WTC11 (cell line): ENCODE data around the gene STX8. TPM values are rescaled to one million over a fixed set of nuclear protein-coding genes. Genes with fewer than 3 reads are reported as not detected.

Experiments used
- ATAC-seq: fragments of 200-7000 bp; cut with Tn5 transposase; 2 replicates; pipeline ENCODE4 v1.10.0; 2021; ENCODE audit warnings: mild to moderate bottlenecking, moderate library complexity
- Bru-seq: library from RNA; stranded (reverse); fragments of 400-500 nt; gene quantifications from one replicate; lab custom pipeline; 2021; lab: Mats Ljungman, UMichigan
- CTCF ChIA-PET: fragments of 300-600 bp; sonication (Branson Sonifier 250); formaldehyde crosslinking; loops from one replicate; lab custom pipeline; 2021; ENCODE audit warnings: antibody characterized with exemption; lab: Charles Lee
- POLR2A ChIA-PET: fragments of 350-600 bp; sonication (Branson Sonifier 250); formaldehyde crosslinking; loops from one replicate; lab custom pipeline; 2021; ENCODE audit warnings: antibody characterized with exemption; lab: Charles Lee
- DNase-seq: peaks from one replicate; pipeline ENCODE4 v3.0.0; 2021; ENCODE audit warnings: low spot score
- H3K27ac Mint-ChIP-seq: 2 replicates; pipeline ENCODE4 v1.8.0; 2021; ENCODE audit warnings: mixed read lengths
- H3K27me3 Mint-ChIP-seq: 2 replicates; pipeline ENCODE4 v1.8.0; 2021; ENCODE audit warnings: low read depth, mild to moderate bottlenecking, moderate library complexity, mixed read lengths
- H3K36me3 Mint-ChIP-seq: 2 replicates; pipeline ENCODE4 v1.8.0; 2021; ENCODE audit warnings: mixed read lengths
- H3K4me1 Mint-ChIP-seq: 2 replicates; pipeline ENCODE4 v1.8.0; 2022; ENCODE audit warnings: mixed read lengths
- H3K4me3 Mint-ChIP-seq: 2 replicates; pipeline ENCODE4 v1.8.0; 2021; ENCODE audit warnings: mild to moderate bottlenecking, moderate library complexity, mixed read lengths
- H3K9me3 Mint-ChIP-seq: 2 replicates; pipeline ENCODE4 v1.8.0; 2021; ENCODE audit warnings: mixed read lengths
- ATF1 ChIP-seq: sonication (generic); formaldehyde crosslinking; IDR thresholded peaks from 2 replicates; pipeline ENCODE4 v1.8.1; 2023; ENCODE audit warnings: mild to moderate bottlenecking, moderate library complexity, missing genetic modification reagents
- CBFB ChIP-seq: sonication (generic); formaldehyde crosslinking; IDR thresholded peaks from 2 replicates; pipeline ENCODE4 v1.8.1; 2022; ENCODE audit warnings: mild to moderate bottlenecking, low read depth, missing genetic modification reagents
- EMX1 ChIP-seq: fragments of 250-450 bp; sonication (Bioruptor Pico); IDR thresholded peaks from 2 replicates; pipeline ENCODE4 v1.8.0; 2021; ENCODE audit warnings: mild to moderate bottlenecking
- GABPB1 ChIP-seq: sonication (generic); formaldehyde crosslinking; IDR thresholded peaks from 2 replicates; pipeline ENCODE4 v1.8.1; 2023; ENCODE audit warnings: mild to moderate bottlenecking, missing genetic modification reagents
- GTF2I ChIP-seq: fragments of 250-450 bp; sonication (Bioruptor Pico); conservative IDR thresholded peaks from 2 replicates; pipeline ENCODE4 v1.4.0; 2021; ENCODE audit warnings: mild to moderate bottlenecking
- MXD4 ChIP-seq: fragments of 250-450 bp; sonication (Bioruptor Pico); IDR thresholded peaks from 2 replicates; pipeline ENCODE4 v1.8.0; 2021; ENCODE audit warnings: mild to moderate bottlenecking, moderate library complexity, borderline replicate concordance
- NFATC4 ChIP-seq: fragments of 250-450 bp; sonication (Bioruptor Pico); IDR thresholded peaks from 2 replicates; pipeline ENCODE4 v1.9.0; 2021; ENCODE audit warnings: mild to moderate bottlenecking
- NR1H2 ChIP-seq: sonication (generic); formaldehyde crosslinking; IDR thresholded peaks from 2 replicates; pipeline ENCODE4 v1.9.0; 2021; ENCODE audit warnings: mild to moderate bottlenecking, moderate library complexity, missing genetic modification reagents
- RORB ChIP-seq: fragments of 250-450 bp; sonication (Bioruptor Pico); IDR thresholded peaks from 2 replicates; pipeline ENCODE4 v1.9.0; 2021; ENCODE audit warnings: mild to moderate bottlenecking
- SOX15 ChIP-seq: fragments of 250-450 bp; sonication (Bioruptor Pico); IDR thresholded peaks from 2 replicates; pipeline ENCODE4 v1.9.0; 2021; ENCODE audit warnings: mild to moderate bottlenecking
- SP1 ChIP-seq: sonication (generic); formaldehyde crosslinking; conservative IDR thresholded peaks from 2 replicates; pipeline ENCODE4 v1.8.1; 2022; ENCODE audit warnings: missing genetic modification reagents
- ZBTB21 ChIP-seq: sonication (generic); formaldehyde crosslinking; IDR thresholded peaks from 2 replicates; pipeline ENCODE4 v1.8.1; 2023; ENCODE audit warnings: mild to moderate bottlenecking, missing genetic modification reagents, borderline replicate concordance
- ZNF396 ChIP-seq: fragments of 250-450 bp; sonication (Bioruptor Pico); IDR thresholded peaks from 2 replicates; pipeline ENCODE4 v1.8.0; 2021; ENCODE audit warnings: mild to moderate bottlenecking, moderate library complexity, borderline replicate concordance
- long read RNA-seq, 3 experiments: library from RNA in 1 of 3; library from capped mRNA in 1 of 3; library from polyadenylated mRNA in 1 of 3; unstranded in 2 of 3; stranded (forward) in 1 of 3; transcript quantifications; one replicate each; pipeline ENCODE4 v2.0.0, GENCODE V29; 2021
- total RNA-seq: library from RNA; stranded (reverse); gene quantifications from 3 replicates; pipeline ENCODE4 v1.2.3, GENCODE V29; 2021
- TF ChIP-seq, protein P1 (sequence below): sonication (generic); formaldehyde crosslinking; IDR thresholded peaks from 2 replicates; pipeline ENCODE4 v1.8.0; 2022; ENCODE audit warnings: mild to moderate bottlenecking, missing genetic modification reagents
- TF ChIP-seq, protein P2 (sequence below): sonication (generic); formaldehyde crosslinking; IDR thresholded peaks from 2 replicates; pipeline ENCODE4 v1.8.1; 2023; ENCODE audit warnings: mild to moderate bottlenecking, missing genetic modification reagents
- TF ChIP-seq, protein P3 (sequence below): sonication (generic); formaldehyde crosslinking; IDR thresholded peaks from 2 replicates; pipeline ENCODE4 v1.8.1; 2023; ENCODE audit warnings: mild to moderate bottlenecking, missing genetic modification reagents, moderate library complexity
- TF ChIP-seq, protein P4 (sequence below): sonication (generic); formaldehyde crosslinking; IDR thresholded peaks from 2 replicates; pipeline ENCODE4 v1.8.0; 2023; ENCODE audit warnings: mild to moderate bottlenecking, missing genetic modification reagents
- TF ChIP-seq, protein P5 (sequence below): fragments of 250-450 bp; sonication (Bioruptor Pico); IDR thresholded peaks from 2 replicates; pipeline ENCODE4 v1.9.0; 2021; ENCODE audit warnings: moderate library complexity, mild to moderate bottlenecking, inconsistent platforms, borderline replicate concordance
- TF ChIP-seq, protein P6 (sequence below): sonication (generic); formaldehyde crosslinking; IDR thresholded peaks from 2 replicates; pipeline ENCODE4 v1.8.0; 2022; ENCODE audit warnings: mild to moderate bottlenecking, missing genetic modification reagents
- TF ChIP-seq, protein P7 (sequence below): fragments of 250-450 bp; sonication (Bioruptor Pico); IDR thresholded peaks from 2 replicates; pipeline ENCODE4 v1.9.0; 2021; ENCODE audit warnings: mild to moderate bottlenecking
- TF ChIP-seq, protein P8 (sequence below): sonication (generic); formaldehyde crosslinking; conservative IDR thresholded peaks from 2 replicates; pipeline ENCODE4 v1.8.1; 2022; ENCODE audit warnings: mild to moderate bottlenecking, missing genetic modification reagents
- TF ChIP-seq, protein P9 (sequence below): sonication (generic); formaldehyde crosslinking; IDR thresholded peaks from 2 replicates; pipeline ENCODE4 v1.8.0; 2022; ENCODE audit warnings: mild to moderate bottlenecking, missing genetic modification reagents

The STX8 gene, protein sequence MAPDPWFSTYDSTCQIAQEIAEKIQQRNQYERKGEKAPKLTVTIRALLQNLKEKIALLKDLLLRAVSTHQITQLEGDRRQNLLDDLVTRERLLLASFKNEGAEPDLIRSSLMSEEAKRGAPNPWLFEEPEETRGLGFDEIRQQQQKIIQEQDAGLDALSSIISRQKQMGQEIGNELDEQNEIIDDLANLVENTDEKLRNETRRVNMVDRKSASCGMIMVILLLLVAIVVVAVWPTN
- total RNA-seq (39.9 to 55.6 TPM (median 52.8 TPM) in 3 replicates), Bru-seq, nascent RNA (percentile 54 among the genes with signal in this experiment)
- long read RNA-seq, experiment 1, transcript STX8-201 (8 exons, 1,246 nt), result major isoform, 57 of 70 reads
- long read RNA-seq, experiment 1, partial matches to known transcripts, result 8 of 70 reads
- long read RNA-seq, experiment 1, other reads (novel, unspliced or antisense), result 4 of 70 reads
- long read RNA-seq, experiment 2, transcript STX8-201 (8 exons, 1,246 nt), result major isoform, 13 of 41 reads
- long read RNA-seq, experiment 2, partial matches to known transcripts, result 20 of 41 reads
- long read RNA-seq, experiment 2, other reads (novel, unspliced or antisense), result 7 of 41 reads
- long read RNA-seq, experiment 3, transcript STX8-201 (8 exons, 1,246 nt), result major isoform, 49 of 52 reads
- long read RNA-seq, experiment 3, partial matches to known transcripts, result 2 of 52 reads
- long read RNA-seq, experiment 3, other reads (novel, unspliced or antisense), result 1 of 52 reads

DNA sequence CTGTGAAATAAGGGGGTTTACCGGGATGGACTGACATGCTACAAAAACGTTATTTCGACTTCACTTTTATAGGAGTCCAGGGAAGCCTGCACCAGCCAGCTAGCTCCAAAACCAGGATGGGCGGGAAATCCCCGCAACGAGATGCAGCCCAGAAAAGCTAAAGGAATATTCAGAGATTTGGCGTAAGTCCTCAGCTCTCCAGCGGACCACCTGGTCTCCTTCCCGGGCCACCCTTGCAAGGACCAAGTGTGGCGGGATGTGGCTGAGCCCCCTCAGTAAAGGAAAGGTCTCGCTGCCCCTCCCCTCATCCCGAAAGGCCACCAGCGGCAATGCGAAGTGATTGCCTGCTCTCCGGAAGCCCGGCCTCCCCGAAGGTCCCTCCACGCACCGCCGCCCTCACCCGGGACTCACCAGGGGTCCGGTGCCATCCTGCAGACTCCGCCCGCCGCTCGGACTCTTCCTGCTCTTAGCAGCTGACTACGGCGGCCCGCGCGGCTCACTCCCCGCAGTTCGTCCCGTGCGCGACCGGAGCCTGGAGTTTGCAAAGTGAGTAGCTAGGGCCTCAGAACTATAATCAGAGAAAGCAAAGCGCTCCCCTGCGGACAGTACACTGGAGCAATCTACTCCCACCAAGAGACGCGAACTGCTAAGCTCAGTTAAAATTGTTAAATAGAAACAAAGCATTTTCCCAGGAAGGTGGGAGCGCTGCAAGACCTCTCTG, at the start of gene STX8:
Gene STX8 (minus strand): TSS at position 440 of the 721 bp plus-strand sequence. CDS start 12 bp downstream, at position 428.
- H3K27ac Mint-ChIP-seq, result no peak within 1 kb of the TSS; the same call in 1 of the 2 replicates
- DNase-seq, result peak; percentile 88
- H3K4me1 Mint-ChIP-seq, result peaks cover 9% of the 10 kb centered on the region
- H3K36me3 Mint-ChIP-seq, result no peaks in the 10 kb centered on the region
- ChIA-PET CTCF (interaction anchor here (0.6 to 4.3 kb wide), 8 partner anchors 32 to 271 kb away, joined by 3 to 40 read pairs (median 12); partner anchors contain the start of gene USP43), POLR2A (no interaction called here)
- peaks cover 4% of the 10 kb centered on the region; the same call in 1 of the 2 replicates for H3K27me3 Mint-ChIP-seq
- peak; percentile 58 for ATAC-seq
- H3K9me3 Mint-ChIP-seq, result peaks cover 7% of the 10 kb centered on the region
- H3K4me3 Mint-ChIP-seq, result peak within 1 kb of the TSS; percentile 93
- TF ChIP-seq CBFB (CRISPR knock-in tag), result no peak
- TF ChIP-seq, protein P1, sequence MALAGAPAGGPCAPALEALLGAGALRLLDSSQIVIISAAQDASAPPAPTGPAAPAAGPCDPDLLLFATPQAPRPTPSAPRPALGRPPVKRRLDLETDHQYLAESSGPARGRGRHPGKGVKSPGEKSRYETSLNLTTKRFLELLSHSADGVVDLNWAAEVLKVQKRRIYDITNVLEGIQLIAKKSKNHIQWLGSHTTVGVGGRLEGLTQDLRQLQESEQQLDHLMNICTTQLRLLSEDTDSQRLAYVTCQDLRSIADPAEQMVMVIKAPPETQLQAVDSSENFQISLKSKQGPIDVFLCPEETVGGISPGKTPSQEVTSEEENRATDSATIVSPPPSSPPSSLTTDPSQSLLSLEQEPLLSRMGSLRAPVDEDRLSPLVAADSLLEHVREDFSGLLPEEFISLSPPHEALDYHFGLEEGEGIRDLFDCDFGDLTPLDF (CRISPR knock-in tag), result no peak
- TF ChIP-seq, protein P2, sequence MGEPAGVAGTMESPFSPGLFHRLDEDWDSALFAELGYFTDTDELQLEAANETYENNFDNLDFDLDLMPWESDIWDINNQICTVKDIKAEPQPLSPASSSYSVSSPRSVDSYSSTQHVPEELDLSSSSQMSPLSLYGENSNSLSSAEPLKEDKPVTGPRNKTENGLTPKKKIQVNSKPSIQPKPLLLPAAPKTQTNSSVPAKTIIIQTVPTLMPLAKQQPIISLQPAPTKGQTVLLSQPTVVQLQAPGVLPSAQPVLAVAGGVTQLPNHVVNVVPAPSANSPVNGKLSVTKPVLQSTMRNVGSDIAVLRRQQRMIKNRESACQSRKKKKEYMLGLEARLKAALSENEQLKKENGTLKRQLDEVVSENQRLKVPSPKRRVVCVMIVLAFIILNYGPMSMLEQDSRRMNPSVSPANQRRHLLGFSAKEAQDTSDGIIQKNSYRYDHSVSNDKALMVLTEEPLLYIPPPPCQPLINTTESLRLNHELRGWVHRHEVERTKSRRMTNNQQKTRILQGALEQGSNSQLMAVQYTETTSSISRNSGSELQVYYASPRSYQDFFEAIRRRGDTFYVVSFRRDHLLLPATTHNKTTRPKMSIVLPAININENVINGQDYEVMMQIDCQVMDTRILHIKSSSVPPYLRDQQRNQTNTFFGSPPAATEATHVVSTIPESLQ (CRISPR knock-in tag), result no peak
- TF ChIP-seq SOX15 (CRISPR knock-in tag), result no peak
- TF ChIP-seq ZBTB21 (CRISPR knock-in tag), result no peak
- no peak for TF ChIP-seq ZNF396
- TF ChIP-seq ATF1 (CRISPR knock-in tag), result no peak
- peak; percentile 37; the same call in 1 of the 2 replicates for TF ChIP-seq SP1 (CRISPR knock-in tag)
- TF ChIP-seq GTF2I (CRISPR knock-in tag), result no peak
- no peak for TF ChIP-seq NR1H2 (CRISPR knock-in tag)
- TF ChIP-seq, protein P3, sequence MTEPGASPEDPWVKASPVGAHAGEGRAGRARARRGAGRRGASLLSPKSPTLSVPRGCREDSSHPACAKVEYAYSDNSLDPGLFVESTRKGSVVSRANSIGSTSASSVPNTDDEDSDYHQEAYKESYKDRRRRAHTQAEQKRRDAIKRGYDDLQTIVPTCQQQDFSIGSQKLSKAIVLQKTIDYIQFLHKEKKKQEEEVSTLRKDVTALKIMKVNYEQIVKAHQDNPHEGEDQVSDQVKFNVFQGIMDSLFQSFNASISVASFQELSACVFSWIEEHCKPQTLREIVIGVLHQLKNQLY, result no peak
- no peak for TF ChIP-seq MXD4
- TF ChIP-seq, protein P4, sequence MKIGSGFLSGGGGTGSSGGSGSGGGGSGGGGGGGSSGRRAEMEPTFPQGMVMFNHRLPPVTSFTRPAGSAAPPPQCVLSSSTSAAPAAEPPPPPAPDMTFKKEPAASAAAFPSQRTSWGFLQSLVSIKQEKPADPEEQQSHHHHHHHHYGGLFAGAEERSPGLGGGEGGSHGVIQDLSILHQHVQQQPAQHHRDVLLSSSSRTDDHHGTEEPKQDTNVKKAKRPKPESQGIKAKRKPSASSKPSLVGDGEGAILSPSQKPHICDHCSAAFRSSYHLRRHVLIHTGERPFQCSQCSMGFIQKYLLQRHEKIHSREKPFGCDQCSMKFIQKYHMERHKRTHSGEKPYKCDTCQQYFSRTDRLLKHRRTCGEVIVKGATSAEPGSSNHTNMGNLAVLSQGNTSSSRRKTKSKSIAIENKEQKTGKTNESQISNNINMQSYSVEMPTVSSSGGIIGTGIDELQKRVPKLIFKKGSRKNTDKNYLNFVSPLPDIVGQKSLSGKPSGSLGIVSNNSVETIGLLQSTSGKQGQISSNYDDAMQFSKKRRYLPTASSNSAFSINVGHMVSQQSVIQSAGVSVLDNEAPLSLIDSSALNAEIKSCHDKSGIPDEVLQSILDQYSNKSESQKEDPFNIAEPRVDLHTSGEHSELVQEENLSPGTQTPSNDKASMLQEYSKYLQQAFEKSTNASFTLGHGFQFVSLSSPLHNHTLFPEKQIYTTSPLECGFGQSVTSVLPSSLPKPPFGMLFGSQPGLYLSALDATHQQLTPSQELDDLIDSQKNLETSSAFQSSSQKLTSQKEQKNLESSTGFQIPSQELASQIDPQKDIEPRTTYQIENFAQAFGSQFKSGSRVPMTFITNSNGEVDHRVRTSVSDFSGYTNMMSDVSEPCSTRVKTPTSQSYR (CRISPR knock-in tag), result no peak
- TF ChIP-seq, protein P5, sequence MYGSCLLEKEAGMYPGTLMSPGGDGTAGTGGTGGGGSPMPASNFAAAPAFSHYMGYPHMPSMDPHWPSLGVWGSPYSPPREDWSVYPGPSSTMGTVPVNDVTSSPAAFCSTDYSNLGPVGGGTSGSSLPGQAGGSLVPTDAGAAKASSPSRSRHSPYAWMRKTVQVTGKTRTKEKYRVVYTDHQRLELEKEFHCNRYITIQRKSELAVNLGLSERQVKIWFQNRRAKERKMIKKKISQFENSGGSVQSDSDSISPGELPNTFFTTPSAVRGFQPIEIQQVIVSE (CRISPR knock-in tag), result no peak
- TF ChIP-seq NFATC4 (CRISPR knock-in tag), result no peak
- TF ChIP-seq RORB (CRISPR knock-in tag), result no peak
- TF ChIP-seq, protein P6, sequence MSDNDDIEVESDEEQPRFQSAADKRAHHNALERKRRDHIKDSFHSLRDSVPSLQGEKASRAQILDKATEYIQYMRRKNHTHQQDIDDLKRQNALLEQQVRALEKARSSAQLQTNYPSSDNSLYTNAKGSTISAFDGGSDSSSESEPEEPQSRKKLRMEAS, result peak; percentile 73; the same call in 1 of the 2 replicates
- TF ChIP-seq, protein P7, sequence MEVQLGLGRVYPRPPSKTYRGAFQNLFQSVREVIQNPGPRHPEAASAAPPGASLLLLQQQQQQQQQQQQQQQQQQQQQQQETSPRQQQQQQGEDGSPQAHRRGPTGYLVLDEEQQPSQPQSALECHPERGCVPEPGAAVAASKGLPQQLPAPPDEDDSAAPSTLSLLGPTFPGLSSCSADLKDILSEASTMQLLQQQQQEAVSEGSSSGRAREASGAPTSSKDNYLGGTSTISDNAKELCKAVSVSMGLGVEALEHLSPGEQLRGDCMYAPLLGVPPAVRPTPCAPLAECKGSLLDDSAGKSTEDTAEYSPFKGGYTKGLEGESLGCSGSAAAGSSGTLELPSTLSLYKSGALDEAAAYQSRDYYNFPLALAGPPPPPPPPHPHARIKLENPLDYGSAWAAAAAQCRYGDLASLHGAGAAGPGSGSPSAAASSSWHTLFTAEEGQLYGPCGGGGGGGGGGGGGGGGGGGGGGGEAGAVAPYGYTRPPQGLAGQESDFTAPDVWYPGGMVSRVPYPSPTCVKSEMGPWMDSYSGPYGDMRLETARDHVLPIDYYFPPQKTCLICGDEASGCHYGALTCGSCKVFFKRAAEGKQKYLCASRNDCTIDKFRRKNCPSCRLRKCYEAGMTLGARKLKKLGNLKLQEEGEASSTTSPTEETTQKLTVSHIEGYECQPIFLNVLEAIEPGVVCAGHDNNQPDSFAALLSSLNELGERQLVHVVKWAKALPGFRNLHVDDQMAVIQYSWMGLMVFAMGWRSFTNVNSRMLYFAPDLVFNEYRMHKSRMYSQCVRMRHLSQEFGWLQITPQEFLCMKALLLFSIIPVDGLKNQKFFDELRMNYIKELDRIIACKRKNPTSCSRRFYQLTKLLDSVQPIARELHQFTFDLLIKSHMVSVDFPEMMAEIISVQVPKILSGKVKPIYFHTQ (CRISPR knock-in tag), result no peak
- TF ChIP-seq EMX1 (CRISPR knock-in tag), result no peak
- no peak for TF ChIP-seq GABPB1
- TF ChIP-seq, protein P8, sequence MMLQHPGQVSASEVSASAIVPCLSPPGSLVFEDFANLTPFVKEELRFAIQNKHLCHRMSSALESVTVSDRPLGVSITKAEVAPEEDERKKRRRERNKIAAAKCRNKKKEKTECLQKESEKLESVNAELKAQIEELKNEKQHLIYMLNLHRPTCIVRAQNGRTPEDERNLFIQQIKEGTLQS (CRISPR knock-in tag), result no peak
- TF ChIP-seq, protein P9, sequence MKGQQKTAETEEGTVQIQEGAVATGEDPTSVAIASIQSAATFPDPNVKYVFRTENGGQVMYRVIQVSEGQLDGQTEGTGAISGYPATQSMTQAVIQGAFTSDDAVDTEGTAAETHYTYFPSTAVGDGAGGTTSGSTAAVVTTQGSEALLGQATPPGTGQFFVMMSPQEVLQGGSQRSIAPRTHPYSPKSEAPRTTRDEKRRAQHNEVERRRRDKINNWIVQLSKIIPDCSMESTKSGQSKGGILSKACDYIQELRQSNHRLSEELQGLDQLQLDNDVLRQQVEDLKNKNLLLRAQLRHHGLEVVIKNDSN, result peak; percentile 72; the same call in 1 of the 2 replicates
